IPS-15b (cell line): ENCODE measurements around the gene CPA1.

Experiments used
- H3K27me3 ChIP-seq: one replicate; pipeline ENCODE4 v1.6.1; 2013; ENCODE audit warnings: low read length; ENCODE audit not compliant: control insufficient read depth, insufficient read depth
- H3K36me3 ChIP-seq: one replicate; pipeline ENCODE4 v1.6.1; 2013; ENCODE audit warnings: low read length; ENCODE audit not compliant: control insufficient read depth, insufficient read depth
- H3K4me1 ChIP-seq: one replicate; pipeline ENCODE4 v1.6.1; 2013; ENCODE audit warnings: mild to moderate bottlenecking, low read length; ENCODE audit not compliant: control insufficient read depth, insufficient read depth
- H3K4me3 ChIP-seq: one replicate; pipeline ENCODE4 v1.5.1; 2013; ENCODE audit warnings: low read depth, low read length
- H3K9ac ChIP-seq: one replicate; pipeline ENCODE4 v1.6.1; 2013; ENCODE audit warnings: low read depth, mild to moderate bottlenecking, low read length
- H3K9me3 ChIP-seq: one replicate; pipeline ENCODE4 v1.6.1; 2013; ENCODE audit warnings: mild to moderate bottlenecking, low read length; ENCODE audit not compliant: control insufficient read depth, insufficient read depth

The CPA1 gene

DNA sequence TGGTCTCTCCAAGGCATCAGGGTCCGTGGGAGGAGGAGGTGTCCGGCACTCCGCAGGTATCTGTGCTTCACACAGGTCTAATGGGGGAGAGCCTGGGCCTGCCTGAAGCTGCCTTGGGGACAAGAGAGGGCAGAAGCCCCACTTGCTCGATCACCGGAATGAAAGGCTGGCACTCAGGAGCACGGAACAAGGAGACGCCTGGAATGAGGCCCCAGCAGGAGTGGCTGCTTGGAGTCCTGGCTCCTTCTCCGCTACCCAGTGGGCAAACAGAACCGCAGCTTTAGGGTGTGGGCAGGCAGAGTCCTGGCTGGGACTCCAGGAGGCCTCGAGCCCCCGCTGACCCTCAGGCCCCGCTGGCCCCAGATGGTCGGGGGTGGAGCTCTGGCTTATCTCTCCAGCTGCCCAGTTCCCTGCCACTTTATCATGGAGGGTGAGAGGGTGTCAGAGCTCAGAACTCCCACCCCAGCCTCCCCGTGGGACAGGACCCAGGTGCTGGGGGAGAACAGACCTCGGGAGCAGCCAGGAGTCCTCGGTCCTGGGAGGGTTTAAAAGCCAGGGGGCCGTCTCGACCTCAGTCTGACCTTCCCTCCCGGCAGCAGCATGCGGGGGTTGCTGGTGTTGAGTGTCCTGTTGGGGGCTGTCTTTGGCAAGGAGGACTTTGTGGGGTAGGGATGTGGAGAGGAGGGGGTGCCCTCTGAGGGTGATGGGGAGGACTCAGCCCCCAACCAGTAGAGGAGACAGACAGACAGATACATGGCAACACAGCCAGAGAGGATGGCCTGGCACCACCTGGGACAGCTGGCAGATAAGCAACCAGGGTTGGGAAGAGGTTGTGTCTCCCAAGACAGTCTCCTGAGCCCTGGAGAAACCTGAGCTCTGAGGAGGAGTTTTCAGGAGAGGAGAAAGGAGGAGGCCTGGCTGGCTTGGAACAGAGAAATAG lies at the start of gene CPA1:
Gene CPA1, plus strand, starts transcription at position 574 of the 940 bp plus-strand sequence. Its CDS starts 27 bp downstream, at position 601.
- Histone ChIP-seq H3K9ac (no peak within 1 kb of the TSS), H3K36me3 (no peaks in the 10 kb centered on the region), H3K9me3 (peaks cover 3% of the 10 kb centered on the region), H3K4me1 (no peaks in the 10 kb centered on the region), H3K4me3 (no peak within 1 kb of the TSS), H3K27me3 (peaks cover 5% of the 10 kb centered on the region)

DNA sequence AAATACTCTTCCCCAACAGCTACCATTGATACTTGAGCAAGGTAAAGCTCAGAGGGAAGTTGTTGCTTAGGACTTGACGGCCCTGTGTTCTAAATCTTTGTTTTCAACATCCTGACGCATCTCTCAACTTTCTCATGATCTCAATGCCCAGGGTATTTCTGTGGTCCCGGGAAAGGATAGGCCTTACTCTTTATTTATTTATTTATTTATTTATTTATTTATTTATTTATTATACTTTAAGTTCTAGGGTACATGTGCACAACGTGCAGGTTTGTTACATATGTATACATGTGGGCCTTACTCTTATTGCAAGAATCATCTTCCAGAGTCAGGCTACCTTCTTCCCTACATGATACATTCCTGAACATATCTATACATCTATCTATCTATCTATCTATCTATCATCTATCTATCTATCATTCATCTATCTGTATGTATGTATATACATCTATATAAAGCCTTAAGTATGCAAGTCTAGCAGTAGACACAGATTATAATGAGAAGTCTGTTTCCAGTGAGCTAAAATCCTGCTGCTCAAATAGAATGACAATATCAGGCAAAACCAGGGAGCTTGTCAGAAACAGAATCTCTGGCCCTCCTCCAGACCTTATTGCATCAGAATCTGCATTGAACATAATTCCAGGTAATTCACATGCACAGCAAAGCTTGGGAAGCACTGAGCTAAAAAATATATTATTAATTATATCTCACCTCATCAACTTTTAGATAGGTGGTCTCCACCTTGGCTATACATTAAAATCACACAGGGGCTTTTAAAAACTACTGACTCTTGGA lies 47.8 kb upstream of the CPA1 start:
- H3K4me3 ChIP-seq: no peak overlapping the region
- no peaks in the 10 kb centered on the region for H3K4me1 ChIP-seq
- H3K9me3 ChIP-seq: no peaks in the 10 kb centered on the region
- no peaks in the 10 kb centered on the region for H3K36me3 ChIP-seq
- H3K27me3 ChIP-seq: no peaks in the 10 kb centered on the region
- no peak overlapping the region for H3K9ac ChIP-seq

DNA sequence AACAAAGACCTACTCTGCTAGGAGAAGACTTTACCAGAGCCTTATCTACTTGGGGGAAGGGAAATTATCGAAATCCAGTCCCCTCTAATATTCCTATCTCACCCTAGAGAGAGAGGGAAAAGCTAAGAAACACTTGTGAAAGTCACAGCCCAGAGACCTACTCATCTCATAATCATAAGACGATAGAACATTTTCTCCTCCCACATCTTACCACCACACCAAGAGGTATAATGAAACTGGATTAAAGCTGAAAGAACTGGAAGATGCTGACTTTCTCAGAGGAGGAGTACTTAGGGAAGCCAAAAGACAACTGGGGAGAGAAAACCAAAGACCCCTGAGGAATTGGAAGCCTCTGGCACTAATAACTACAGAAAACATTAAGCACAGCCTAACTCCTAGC lies 46.5 kb upstream of the CPA1 start:
- Histone ChIP-seq H3K4me1 (peaks cover 6% of the 10 kb centered on the region), H3K9ac (no peak overlapping the region), H3K27me3 (no peaks in the 10 kb centered on the region), H3K4me3 (no peak overlapping the region), H3K36me3 (no peaks in the 10 kb centered on the region), H3K9me3 (no peaks in the 10 kb centered on the region)

DNA sequence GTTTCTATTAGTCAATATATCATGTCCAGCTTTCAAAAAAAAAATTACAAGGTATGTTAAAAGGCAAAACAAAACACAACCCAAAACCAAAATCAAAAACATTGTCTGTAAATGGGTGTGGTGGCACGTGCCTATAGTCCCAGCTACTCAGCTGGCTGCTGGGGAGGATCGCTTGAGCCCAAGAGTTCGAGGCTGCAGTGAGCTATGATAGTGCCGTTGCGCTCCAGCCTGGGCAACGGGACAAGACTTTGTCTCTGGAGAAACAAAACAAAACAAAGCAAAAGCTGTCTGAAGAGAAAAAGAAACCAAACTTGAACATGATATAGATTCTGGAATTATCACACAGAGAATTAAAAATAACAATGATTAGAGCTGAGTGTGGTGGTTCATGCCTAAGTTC lies 46.0 kb upstream of the CPA1 start:
- H3K27me3 ChIP-seq: no peaks in the 10 kb centered on the region
- no peak overlapping the region for H3K4me3 ChIP-seq
- peaks cover 6% of the 10 kb centered on the region for H3K4me1 ChIP-seq
- H3K9me3 ChIP-seq: no peaks in the 10 kb centered on the region
- no peaks in the 10 kb centered on the region for H3K36me3 ChIP-seq
- H3K9ac ChIP-seq: no peak overlapping the region

DNA sequence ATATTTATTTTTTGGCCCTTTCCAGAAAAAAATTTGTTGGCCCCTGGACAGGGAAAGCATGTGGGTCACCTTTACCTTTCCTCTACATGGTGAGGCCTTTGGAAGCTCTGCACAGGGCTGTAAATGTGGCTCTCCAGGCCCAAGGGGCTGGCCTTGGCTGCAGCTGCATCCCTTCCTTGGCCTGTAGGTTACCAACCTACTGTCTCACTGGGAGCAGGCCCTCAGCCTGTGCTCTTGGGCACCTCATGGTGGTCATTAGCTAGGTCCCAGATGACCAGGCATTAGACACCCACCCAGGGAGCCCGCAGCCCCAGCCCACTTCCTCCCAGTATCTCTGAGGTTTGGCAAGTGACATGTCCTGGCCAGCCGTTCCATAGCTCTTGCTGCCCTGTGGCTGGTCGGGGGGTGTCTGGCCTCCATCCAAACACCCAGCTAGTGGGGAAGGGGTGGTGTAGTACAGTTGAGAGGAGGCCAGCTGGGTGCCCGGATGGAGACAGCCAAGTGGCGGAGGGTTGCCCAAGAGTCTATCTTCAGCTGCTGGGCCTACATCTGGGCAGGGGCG lies 42.8 kb upstream of the CPA1 start:
- Histone ChIP-seq H3K9me3 (no peaks in the 10 kb centered on the region), H3K9ac (no peak overlapping the region), H3K36me3 (no peaks in the 10 kb centered on the region), H3K27me3 (no peaks in the 10 kb centered on the region), H3K4me1 (peaks cover 6% of the 10 kb centered on the region), H3K4me3 (no peak overlapping the region)

- Histone ChIP-seq H3K4me1 (peaks cover 6% of the 10 kb centered on the region), H3K9ac (no peak overlapping the region), H3K4me3 (no peak overlapping the region), H3K36me3 (no peaks in the 10 kb centered on the region), H3K27me3 (no peaks in the 10 kb centered on the region), H3K9me3 (no peaks in the 10 kb centered on the region)
These were observed 42.1 kb upstream of the CPA1 start for GRCh38 chr7:130338233-130338632.

- Histone ChIP-seq H3K4me3 (no peak overlapping the region), H3K9me3 (no peaks in the 10 kb centered on the region), H3K36me3 (no peaks in the 10 kb centered on the region), H3K9ac (no peak overlapping the region), H3K4me1 (peaks cover 18% of the 10 kb centered on the region), H3K27me3 (no peaks in the 10 kb centered on the region)
These were observed 38.4 kb upstream of the CPA1 start for GRCh38 chr7:130341882-130342281.

DNA sequence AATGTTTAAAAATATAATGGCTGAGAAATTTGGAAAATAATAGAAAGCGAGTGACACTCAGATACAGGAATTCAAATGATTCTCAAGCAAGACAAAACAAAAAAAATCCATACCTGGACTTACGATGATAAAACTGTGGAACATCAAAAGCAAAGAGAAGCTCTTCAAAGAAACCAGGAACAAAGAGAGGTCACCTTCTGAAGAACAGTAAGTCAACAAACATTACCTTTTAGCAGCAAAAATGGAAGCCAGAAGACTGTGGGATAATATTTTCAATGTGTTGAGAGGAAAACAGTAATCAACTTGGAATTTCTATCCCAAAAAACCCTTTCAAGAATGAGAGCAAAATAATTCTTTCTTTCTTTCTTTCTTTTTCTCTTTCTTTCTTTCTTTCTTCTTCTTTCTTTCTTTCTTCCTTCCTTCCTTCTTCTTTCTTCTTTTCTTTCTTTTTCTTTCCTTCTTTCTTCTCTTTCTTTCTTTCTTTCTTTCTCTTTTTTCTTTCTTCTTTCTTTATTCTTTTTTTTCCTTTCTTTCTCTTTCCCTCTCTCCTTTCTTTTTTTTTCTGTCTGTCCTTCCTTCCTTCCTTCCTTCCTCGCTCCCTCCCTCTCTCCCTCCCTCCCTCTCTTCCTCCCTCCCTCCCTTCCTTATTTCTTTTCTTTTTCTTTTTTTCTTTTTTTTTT lies 37.5 kb upstream of the CPA1 start:
- Histone ChIP-seq H3K9ac (no peak overlapping the region), H3K27me3 (no peaks in the 10 kb centered on the region), H3K4me3 (no peak overlapping the region), H3K36me3 (no peaks in the 10 kb centered on the region), H3K4me1 (peaks cover 18% of the 10 kb centered on the region), H3K9me3 (no peaks in the 10 kb centered on the region)

- no peak within 1 kb of the TSS for H3K4me3 ChIP-seq
These were observed 35.9 kb upstream of the CPA1 start, which contains the start of gene CPA5 for GRCh38 chr7:130344271-130344866. TSS of gene CPA5 (plus strand) at chr7:130344816. CDS start at chr7:130346486, 1,670 bp downstream.

GRCh38 chr7:130345136-130345535 lies 35.2 kb upstream of the CPA1 start:
- no peak overlapping the region for H3K4me3 ChIP-seq
- no peaks in the 10 kb centered on the region for H3K9me3 ChIP-seq
- H3K4me1 ChIP-seq: peaks cover 12% of the 10 kb centered on the region
- H3K9ac ChIP-seq: no peak overlapping the region
- H3K36me3 ChIP-seq: no peaks in the 10 kb centered on the region
- H3K27me3 ChIP-seq: no peaks in the 10 kb centered on the region

More at GRCh38 chr7:130344271-130344866, 35.9 kb upstream of the CPA1 start, which contains the start of gene CPA5:
- H3K9ac ChIP-seq: no peak within 1 kb of the TSS
- no peaks in the 10 kb centered on the region for H3K9me3 ChIP-seq
- no peaks in the 10 kb centered on the region for H3K27me3 ChIP-seq
- peaks cover 12% of the 10 kb centered on the region for H3K4me1 ChIP-seq
- H3K36me3 ChIP-seq: no peaks in the 10 kb centered on the region

DNA sequence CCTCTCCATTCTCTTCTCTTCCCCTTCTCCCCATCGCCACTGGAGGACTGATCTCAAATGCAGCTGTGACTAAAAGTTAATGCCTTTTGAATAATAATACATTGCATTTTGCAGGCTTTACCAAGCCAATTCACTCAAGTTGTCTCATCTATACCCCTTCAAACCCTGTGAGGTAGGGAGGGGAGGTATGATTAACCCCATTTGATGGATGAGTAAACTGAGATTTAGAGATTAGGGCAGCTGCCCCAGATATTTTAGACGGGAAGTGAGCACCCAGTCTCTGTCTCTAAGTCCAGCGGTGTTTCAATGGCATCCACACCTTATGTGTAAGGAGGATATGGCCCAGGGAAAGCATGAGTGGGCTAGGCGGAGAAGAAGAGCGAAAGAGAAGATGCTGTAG lies 34.6 kb upstream of the CPA1 start:
- Histone ChIP-seq H3K9me3 (no peaks in the 10 kb centered on the region), H3K36me3 (no peaks in the 10 kb centered on the region), H3K4me1 (peaks cover 16% of the 10 kb centered on the region), H3K4me3 (no peak overlapping the region), H3K27me3 (peaks cover under 1% of the 10 kb centered on the region), H3K9ac (no peak overlapping the region)
